Body of pancreas (tissue), 4 donors: ENCODE results near the gene LDB1. TPM values are rescaled to one million over a fixed set of nuclear protein-coding genes. Genes with fewer than 3 reads are reported as not detected.

Experiments used
- ATAC-seq: fragments of 150-250 bp; one replicate; pipeline ENCODE4 v1.9.1; 2016
- DNase-seq, 4 donors: peaks; one replicate each; pipeline ENCODE4 v3.0.0-alpha.2; 2019
- H3K27ac ChIP-seq, 4 donors: fragments of 200-600 bp; sonication (generic); 1 replicate in 3 of 4; 2 replicates in 1 of 4; pipeline versions ENCODE4 v1.5.1 to v1.6.1; 2016 to 2019; ENCODE audit warnings: mild to moderate bottlenecking in 1 of 4, mixed read lengths in 1 of 4, moderate library complexity in 1 of 4
- H3K27me3 ChIP-seq, 2 donors: fragments of 200-600 bp; sonication (generic); one replicate each; pipeline ENCODE4 v1.6.0; 2016; ENCODE audit warnings: mild to moderate bottlenecking in 1 of 2
- H3K36me3 ChIP-seq, 2 donors: fragments of 200-600 bp; sonication (generic); replicated peaks in 1 of 2; 2 replicates each; pipeline ENCODE4 v1.5.1; 2016; ENCODE audit warnings: low read depth in 2 of 2; ENCODE audit not compliant: insufficient read depth in 1 of 2
- H3K4me1 ChIP-seq: fragments of 200-600 bp; sonication (generic); one replicate; pipeline ENCODE4 v1.6.0; 2016
- H3K4me3 ChIP-seq, 2 donors: fragments of 200-600 bp; sonication (generic); 1 replicate in 1 of 2; 2 replicates in 1 of 2; pipeline ENCODE4 v1.5.1; 2016 to 2019
- H3K9me3 ChIP-seq, 3 donors: fragments of 200-600 bp; sonication (generic); 1 replicate in 2 of 3; 2 replicates in 1 of 3; pipeline ENCODE4 v1.5.1; 2016
- CTCF ChIP-seq, 7 experiments: fragments of 450-650 bp in 4 of 7; fragments of 200-600 bp in 3 of 7; sonication (generic) in 3 of 7; IDR thresholded peaks; one replicate each; pipeline ENCODE4 v1.5.1; 2016 to 2019; ENCODE audit warnings: antibody characterized with exemption in 7 of 7
- POLR2A ChIP-seq, 3 donors: fragments of 450-650 bp; IDR thresholded peaks; one replicate each; pipeline ENCODE4 v1.6.1; 2016; ENCODE audit warnings: antibody characterized with exemption in 3 of 3, mild to moderate bottlenecking in 2 of 3
- WGBS, 2 donors: methylation state at CpG; one replicate each; pipeline ENCODE4 v1.1.5; 2017; 5-methylcytosine and 5-hydroxymethylcytosine counted together
- intact Hi-C: fragments of 100-400 bp; cut with DNase I; formaldehyde crosslinking; loops from one replicate; pipeline ENCODE4 v1.15.1; 2023
- total RNA-seq, 2 donors: library from RNA; depleted of rRNA; stranded (reverse); fragments of >200 nt; gene quantifications; one replicate each; pipeline ENCODE4 v1.1.0, GENCODE V29; 2016

Gene LDB1
- total RNA-seq, 2 donors from 2014 or later, result 17.1 to 24.4 TPM

DNA sequence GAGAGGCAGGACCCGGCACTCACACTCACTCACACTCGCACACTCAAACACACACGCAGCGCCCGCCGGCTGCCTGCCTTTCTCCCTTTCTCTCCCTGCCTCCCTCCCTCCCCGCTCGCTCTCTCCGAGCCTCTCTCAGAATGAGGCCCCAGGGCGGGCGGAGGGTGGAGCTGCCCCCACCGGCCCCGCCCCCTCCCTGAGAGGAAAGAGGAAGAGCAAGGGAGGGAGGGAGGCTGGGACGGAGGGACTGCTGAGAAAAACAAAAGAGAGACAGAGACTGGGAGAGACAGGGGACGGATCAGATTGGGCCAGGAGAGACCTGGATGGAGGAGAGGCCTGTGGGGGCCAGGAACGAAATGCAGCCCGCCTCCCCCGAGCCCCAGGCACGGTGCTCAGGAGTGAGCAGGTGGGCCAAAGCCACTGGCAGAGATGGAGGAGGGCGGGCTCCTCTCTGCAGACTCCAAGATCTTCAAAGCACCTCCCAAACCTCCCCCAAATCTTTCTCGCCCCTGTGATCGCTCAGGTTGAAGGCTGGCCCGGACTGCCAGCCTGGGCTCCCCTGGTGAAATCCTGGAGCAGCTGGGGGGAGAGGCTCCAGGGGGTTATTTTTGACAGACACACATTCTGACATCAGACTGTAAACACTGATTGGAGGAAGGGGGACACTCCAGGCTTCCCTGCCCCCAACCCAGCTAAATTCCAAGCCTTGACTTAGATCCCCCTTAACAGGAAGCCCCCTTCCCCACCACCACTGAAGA, 5.1 kb downstream of the LDB1 start:
- Histone ChIP-seq H3K9me3 (no peaks in the 10 kb centered on the region), H3K27me3 (no peaks in the 10 kb centered on the region), H3K27ac (peak overlapping the region in 3 of 4 donors; percentile 51 to 70 (median 64)), H3K36me3 (peaks cover 4 to 11% of the 10 kb centered on the region in 2 donors), H3K4me1 (peaks cover 65% of the 10 kb centered on the region), H3K4me3 (peak overlapping the region; percentile 14 to 32)
- intact Hi-C loops, result no loop called here
- TF ChIP-seq POLR2A (IDR thresholded peaks at IDR 0.05) (peak in 2 of 3 donors; percentile 45 to 72), CTCF (IDR thresholded peaks at IDR 0.05) (no peak)
- peak; percentile 85 to 91 (median 87) for DNase-seq
- ATAC-seq, result peak; percentile 79
- 3% methylated on average over 13 to 23 of the region's 23 CpGs for WGBS, 2 donors

DNA sequence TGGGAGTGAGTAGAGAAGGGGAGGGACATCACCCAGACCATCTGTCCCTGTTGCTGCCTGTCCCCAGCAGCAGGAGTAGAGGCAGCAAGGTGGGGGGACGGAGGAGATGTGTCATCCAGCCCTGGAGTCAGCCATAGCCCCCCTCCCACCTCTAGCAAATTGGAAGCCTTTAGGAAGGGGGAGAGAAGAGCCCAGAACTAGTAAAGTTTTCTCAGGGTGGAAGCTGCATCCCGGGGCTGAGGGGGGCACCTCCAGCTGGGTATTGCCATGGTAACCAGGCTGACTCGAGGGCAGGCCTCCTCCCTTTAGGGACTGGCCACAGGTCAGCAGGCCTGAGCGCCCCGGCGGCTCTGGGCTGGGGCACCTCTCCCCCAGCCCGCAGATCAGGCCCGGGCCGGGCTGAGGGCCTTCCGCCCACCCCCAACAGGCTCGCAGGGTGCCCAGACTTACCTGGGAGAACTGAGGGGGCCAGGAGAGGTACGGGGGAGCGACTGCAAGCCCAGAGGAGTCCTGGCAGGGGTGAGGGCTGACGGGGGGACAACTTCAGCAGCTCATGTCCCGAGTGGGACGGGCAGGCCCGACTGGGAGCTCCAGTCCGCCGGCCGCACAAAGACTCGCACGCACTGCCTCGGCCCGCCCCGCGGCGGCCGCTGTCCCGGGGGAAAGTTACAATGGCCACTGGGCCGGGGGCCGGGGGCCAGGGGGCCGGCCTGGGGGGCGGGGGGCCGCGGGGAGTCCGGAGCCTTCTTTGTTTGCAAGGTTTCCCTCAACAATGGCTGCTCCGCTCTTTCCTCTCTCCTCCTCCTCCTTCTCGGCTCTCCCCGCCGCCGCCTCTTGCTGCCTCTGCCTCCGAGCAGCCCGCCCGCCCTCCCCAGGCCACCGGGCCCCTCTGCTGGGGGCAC, 6.0 kb downstream of the LDB1 start:
- intact Hi-C loops, result no loop called here
- 2 to 3% methylated on average over 12 to 42 of the region's 45 CpGs for WGBS, 2 donors
- peaks cover 62% of the 10 kb centered on the region for H3K4me1 ChIP-seq
- DNase-seq (peak in 2 of 4 donors; percentile 18 to 26), ATAC-seq (peak; percentile 4)
- peak overlapping the region; percentile 14 to 32 for H3K4me3 ChIP-seq
- peaks cover 5 to 16% of the 10 kb centered on the region in 2 donors for H3K36me3 ChIP-seq
- no peaks in the 10 kb centered on the region for H3K9me3 ChIP-seq
- H3K27ac ChIP-seq, result peak overlapping the region; percentile 21 to 70 (median 42)
- TF ChIP-seq POLR2A (IDR thresholded peaks at IDR 0.05) (no peak), CTCF (IDR thresholded peaks at IDR 0.05) (no peak)
- no peaks in the 10 kb centered on the region for H3K27me3 ChIP-seq

DNA sequence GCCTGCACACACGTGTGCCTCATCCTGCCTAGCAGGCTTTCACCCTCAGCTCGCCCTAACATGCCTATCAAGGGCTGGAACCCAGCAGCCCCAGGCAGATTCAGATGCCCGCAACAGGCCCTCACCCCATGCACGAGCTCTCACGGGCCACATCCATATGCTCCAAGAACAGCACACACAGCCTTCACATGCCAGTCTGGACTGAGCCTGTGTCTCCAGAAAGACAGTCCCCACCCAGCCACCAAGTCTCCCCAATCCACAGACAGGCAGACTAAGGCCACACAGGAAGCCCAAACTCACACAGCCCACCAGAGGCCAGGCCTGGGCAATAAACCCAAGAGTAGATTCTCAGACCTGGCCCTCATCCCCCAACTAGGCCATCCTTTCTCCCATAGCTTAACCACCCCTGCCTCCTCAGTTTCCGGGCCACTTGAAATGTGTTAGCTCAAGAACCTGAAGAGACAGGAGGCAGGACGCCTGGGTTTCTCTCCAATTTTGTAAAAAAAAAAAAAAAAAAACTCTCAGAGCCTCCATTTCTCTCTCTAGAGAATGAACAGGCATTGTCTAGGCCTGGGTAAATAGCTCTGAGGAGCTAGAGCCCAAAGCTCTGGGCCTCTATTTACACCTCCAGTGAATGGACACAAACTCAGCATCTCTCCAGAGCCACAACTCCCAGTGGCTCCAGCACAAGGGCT, 6.8 kb downstream of the LDB1 start:
- no peak for ATAC-seq
- Histone ChIP-seq H3K4me3 (no peak overlapping the region), H3K9me3 (no peaks in the 10 kb centered on the region), H3K27ac (peak overlapping the region in 2 of 4 donors; percentile 51 to 70), H3K4me1 (peaks cover 54% of the 10 kb centered on the region), H3K27me3 (no peaks in the 10 kb centered on the region), H3K36me3 (peaks cover 10 to 24% of the 10 kb centered on the region in 2 donors)
- DNase-seq, result no peak
- intact Hi-C loops, result no loop called here
- 69 to 72% methylated on average over 4 to 7 of the region's 7 CpGs for WGBS, 2 donors
- TF ChIP-seq POLR2A (IDR thresholded peaks at IDR 0.05), result no peak
- TF ChIP-seq CTCF (IDR thresholded peaks at IDR 0.05), result no peak

- Histone ChIP-seq H3K9me3 (no peaks in the 10 kb centered on the region), H3K27ac (no peak overlapping the region), H3K27me3 (no peaks in the 10 kb centered on the region), H3K4me1 (peaks cover 43% of the 10 kb centered on the region), H3K4me3 (no peak overlapping the region), H3K36me3 (peaks cover 10 to 29% of the 10 kb centered on the region in 2 donors)
- ATAC-seq (no peak), DNase-seq (no peak)
- no peak for TF ChIP-seq CTCF (IDR thresholded peaks at IDR 0.05)
- TF ChIP-seq POLR2A (IDR thresholded peaks at IDR 0.05), result no peak
- 44 to 52% methylated on average over 3 of the region's 3 CpGs for WGBS, 2 donors
- intact Hi-C loops, result no loop called here
Measured at GRCh38 chr10:102112210-102112817, 7.9 kb downstream of the LDB1 start.
